GM21825 (cell line): ENCODE data around the gene FABP3.

ENCODE experiments used
- ATAC-seq: cut with Tn5 transposase; IDR thresholded peaks from one replicate; pipeline ENCODE4 v1.9.1; 2021; ENCODE audit warnings: mild to moderate bottlenecking, moderate library complexity; ENCODE audit not compliant: unreplicated experiment

Gene FABP3

DNA sequence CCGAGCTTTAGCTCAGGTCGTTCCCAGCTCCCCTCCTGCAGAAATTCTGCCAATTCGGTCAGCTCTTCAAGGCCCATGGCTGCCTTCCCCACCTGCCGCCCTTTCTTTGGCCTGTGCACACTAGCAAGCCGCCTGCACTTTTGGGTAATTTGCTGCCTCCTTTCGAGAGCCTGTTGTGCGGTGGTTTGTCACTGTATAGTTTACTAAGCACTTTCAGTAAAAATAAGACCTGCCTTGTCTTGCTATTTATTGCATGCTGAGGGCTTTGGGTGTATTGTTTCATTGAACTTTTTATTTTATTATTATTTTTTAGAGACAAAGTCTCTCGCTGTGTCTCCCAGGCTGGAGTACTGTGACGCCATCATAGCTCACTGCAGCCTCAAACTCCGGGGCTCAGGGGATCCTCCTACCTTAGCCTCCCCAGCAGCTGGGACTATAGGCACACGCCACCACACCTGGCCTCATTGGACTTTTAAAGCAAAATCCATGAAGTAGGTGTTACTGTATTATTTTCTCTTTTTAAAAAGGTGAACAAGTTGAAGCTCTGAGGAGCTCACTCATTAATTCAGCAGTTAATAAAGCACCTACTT, 1.1 kb upstream of the FABP3 start:
- ATAC-seq: no peak

DNA sequence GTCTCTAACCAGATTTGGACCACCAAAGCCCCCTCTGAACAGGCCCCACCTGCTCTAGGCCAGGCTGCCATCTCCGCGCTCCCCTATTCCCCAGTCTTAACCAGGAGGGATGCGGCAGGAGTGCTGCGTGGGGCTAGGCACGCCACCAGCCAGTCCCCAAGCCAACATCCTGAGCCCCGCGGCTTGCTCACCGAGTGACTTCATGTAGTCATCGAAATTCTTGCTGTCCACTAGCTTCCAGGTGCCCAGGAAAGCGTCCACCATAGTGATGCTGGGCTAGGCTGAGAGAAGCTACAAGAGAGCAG, 173 bp downstream of the FABP3 start:
- ATAC-seq: no peak

DNA sequence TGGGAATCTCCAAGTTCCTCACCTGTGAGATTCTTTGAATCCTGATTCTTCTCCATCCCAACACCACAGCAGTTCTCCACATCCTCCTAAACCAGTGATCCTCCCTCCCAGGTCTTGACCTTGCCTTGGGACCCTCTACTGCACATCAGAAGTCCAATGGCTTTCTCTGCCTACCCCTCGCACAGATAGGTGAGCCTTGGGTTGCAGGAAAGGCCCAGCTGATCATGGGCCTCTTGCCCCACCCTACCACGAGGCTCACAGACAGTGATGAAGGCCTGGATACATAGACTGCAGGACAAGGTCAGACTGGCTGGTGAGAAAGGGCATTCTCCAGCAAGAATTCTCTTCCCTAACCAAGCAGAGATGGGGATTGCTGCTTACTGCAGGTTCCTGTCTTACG, 825 bp downstream of the FABP3 start:
- ATAC-seq: no peak

DNA sequence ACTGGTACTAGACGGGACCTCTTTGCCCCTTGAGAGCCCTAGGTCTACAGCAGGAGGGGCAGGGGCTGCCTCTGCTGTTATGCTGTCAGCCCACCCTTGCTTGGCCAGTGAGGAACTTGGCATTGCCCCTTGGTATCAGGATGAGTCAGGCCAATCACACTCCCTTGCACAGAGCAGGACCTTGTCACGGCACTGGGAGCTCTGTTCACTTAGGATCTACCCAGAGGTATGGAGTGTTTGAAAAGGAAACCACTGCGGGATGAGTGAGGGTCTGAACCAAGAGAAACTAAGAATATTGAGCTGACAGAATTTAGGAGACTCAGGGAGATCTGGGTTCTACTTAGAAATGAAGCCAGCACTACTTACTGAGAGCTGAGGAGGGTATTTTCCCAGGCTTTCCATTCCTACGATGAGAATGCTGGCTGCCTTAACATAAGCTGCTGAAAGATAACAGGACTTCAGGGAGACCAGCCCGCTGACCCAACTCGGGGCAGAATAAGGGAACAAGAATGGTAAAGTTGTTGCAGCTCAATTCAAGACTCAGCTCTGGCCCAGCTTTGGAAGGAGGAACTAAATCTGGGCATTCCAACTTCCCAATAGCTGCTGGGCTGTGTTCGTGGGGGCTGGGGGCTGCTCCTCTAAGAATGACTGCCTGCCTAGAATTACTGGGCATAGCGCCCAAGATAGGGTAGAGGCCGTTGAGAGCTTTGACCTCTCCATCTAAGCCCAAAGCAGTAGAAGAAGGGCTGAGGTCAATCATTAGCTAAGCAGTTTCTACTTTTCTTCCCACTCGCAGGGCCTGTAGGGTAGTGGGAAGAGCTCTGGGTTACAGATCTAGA, 1.5 kb downstream of the FABP3 start:
- ATAC-seq: no peak

DNA sequence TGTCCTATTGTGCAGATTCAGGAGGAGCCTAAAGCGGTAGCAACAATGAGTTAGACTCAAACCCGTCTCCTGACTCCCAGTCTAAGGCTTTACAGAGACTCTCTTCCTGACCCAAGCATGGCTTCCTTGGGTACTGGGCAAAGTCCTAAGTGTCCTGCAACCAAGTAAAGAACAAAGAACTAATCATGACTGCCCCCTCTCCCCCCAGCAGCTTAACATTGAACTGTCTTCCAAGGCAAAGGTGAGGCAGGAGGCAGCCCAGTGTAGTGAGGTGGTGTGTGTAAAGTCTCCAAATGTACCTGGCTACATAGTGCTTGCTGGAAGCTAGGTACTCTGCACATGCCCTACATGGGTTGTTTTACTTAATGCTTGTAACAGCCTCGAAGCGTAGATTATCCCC, 2.3 kb downstream of the FABP3 start:
- no peak for ATAC-seq

DNA sequence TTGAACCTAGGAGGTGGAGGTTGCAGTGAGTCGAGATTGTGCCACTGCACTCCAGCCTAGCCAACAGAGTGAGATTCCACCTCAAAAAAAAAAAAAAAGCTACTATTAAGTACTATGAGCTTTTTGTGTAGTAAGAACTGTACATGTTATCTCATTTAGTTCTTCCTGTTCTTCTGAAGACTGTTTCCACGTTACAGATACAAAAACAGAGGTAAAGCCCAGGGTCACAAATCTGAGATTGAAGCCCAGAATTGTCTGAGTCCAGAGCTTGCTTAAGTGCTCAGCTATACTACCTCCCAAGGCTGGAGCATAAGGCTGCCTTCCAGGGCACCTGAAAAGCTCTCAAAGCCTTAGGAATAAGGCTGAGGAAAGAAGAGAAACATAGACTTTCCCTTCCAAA, 2.9 kb downstream of the FABP3 start:
- no peak for ATAC-seq

DNA sequence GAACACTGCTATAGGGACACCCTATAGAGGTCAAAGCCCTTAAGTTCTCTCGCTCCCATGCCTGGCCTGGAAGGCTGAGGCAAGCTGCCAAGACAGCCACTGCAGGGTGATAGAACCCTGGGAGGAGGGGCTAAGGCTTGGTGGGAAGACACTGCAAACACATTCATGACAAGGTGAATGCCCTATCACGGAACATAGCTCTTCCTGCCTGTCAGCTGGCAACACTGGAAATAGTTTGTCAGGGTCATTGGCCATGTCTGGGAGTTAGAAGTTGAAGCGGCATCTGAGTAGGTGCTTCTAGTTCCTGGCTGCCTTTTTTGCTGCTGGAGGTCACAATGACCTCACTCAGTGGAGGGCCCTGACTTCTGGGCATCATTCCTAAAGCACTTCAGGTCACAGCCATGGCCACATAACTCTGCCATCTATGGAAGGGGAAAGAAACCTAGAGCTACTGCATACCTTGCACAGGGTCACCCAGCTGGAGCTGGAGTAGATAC, 4.2 kb downstream of the FABP3 start:
- ATAC-seq: no peak

DNA sequence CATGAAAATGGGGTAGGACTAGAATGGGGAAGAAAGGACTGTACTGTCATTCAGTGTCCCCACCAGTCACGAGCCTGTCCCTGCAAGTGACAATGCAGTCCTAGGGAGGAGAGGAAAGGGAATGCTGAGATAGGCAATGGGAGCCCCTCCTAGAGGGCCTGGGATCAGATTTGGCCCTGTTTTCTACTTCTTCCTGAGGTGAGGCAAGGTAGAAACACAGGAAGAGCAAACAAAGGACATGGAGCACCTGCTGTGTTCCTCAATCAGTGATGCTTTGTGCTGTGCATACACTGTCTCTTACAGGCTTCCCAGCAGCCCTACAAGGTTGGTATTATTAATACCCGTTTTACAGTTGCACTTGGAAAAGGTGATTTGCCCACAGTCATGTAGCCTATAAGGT, 6.1 kb downstream of the FABP3 start:
- ATAC-seq: no peak

- ATAC-seq: no peak
Measured at GRCh38 chr1:31364561-31365250, 8.2 kb downstream of the FABP3 start.

- no peak for ATAC-seq
Measured at GRCh38 chr1:31362032-31362431, 10.8 kb downstream of the FABP3 start.

DNA sequence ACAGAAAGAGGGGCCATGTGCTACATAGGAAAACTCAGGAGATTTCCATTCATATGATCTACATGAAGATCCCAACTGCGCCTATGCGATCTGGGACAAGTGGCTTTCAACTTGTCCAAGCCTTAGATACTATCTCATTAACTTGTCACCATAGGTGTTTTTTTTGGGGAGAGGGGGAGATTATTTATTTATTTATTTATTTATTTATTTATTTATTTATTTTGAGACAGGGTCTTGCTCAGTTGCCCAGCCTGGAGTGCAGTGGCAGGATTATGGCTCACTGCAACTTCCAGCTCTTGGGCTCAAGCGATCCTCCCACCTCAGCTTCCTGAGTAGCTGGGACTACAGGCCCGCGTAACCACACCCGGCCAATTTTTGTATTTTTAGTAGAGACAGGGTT, 11.3 kb downstream of the FABP3 start:
- ATAC-seq: no peak

DNA sequence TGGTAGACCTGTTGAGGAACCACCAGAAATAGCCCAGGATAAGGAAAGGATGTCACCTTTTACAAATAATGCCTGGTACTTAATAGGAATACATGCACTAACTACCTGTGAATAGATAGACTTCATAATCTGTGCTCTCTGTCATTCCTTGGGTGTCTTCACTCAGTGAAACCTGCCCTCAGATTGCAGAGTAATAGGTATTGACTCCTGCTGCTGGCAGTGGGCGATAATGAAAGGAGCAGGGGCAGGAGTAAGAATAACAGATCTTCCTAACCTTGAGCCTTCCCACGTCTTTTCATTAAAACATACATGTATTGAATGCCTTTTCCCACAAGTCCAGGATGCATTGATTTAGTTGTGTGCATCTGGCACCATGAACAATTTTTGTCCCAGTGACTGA, 16.4 kb downstream of the FABP3 start:
- ATAC-seq: no peak

DNA sequence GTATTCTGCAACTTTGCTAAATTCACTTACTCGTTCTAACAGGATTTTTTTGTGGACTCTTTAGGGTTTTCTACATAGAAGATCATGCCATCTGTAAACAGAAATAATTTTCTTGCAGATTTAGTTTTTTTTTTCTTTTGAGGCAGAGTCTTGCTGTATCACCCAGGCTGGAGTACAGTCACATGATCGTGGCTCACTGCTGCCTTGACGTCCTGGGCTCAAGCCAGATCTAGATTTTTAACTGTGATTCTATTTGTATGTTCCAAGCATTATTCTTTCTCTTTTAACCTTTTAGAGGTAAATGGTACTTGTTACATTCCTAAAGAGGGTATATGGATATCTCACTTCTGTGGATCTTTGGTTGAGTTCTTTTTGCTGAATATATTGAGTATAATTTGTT, 18.6 kb downstream of the FABP3 start:
- no peak for ATAC-seq

DNA sequence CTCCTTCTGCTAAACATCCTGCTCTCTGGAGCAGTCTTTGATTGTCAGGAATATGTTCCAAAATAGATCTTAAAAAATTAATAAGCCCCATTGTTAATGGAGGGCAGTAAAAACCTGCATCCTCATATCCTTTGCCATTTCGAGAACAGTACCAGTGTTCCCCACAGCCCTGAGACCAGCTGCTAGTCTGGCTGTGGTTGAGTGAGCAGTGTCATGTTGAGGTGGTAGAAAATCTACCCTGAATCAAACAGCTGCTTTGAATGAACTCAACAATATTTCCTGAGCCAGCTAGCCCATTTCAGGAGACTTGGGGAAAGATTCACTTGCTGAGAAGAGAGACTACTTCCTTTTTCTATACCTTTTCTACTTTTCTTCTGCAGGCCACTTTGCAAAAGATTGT, 24.4 kb downstream of the FABP3 start:
- peak; percentile 63 for ATAC-seq

GRCh38 chr1:31346785-31347184, 26.1 kb downstream of the FABP3 start:
- ATAC-seq: no peak

DNA sequence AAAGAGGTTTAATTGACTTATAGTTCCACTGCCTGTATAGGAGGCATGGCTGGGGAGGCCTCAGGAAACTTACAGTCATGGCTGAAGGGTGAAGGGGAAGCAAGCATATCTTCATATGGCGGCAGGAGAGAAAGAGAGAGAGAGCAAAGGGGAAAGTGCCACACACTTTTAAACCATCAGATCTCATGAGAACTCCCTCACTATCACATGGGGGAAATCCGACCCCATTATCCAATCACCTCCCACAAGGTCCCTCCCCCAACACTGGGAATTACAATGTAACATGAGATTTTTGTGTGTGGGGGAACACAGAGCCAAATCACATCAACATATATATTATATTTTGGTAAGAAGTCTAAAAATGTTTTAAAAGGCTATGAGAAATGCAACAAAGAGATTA, 27.2 kb downstream of the FABP3 start:
- no peak for ATAC-seq

GRCh38 chr1:31344503-31344902, 28.4 kb downstream of the FABP3 start:
- no peak for ATAC-seq

- ATAC-seq: no peak
Measured at GRCh38 chr1:31336687-31337467, 36.0 kb downstream of the FABP3 start.

GRCh38 chr1:31335007-31335406, 37.9 kb downstream of the FABP3 start:
- ATAC-seq: no peak

- no peak for ATAC-seq
Measured at GRCh38 chr1:31327381-31327780, 45.5 kb downstream of the FABP3 start.

DNA sequence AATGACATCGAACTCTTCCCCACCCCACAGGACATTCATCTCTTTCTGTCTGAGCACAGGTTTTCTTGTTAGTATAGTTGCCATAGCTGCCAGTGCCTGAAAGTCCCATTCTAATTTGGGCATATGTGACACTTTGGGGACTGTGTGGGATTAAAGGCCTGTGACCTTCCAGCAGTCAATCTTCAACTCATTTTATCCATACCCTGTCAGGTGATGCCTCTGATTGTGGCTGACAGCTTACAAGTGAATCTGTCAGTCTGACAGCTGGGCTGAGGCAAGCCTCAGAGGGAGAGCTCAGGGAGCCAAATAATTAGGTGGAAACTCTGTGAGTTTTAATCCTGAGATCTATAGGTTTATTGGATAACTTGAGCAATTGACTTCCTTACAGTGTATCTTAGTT, 46.4 kb downstream of the FABP3 start:
- ATAC-seq: no peak
